Measurements from ENCODE around the gene MAP4K1.

MAP4K1 gene

GRCh38 chr19:38599722-38600121 is 18.0 kb downstream of the MAP4K1 start:
- TF ChIP-seq CTCF (IDR thresholded peaks at IDR 0.05; ENCODE audit: low read depth, low read length) = no peak
- no peak overlapping the region for H3K4me3 ChIP-seq (ENCODE audit: low read depth, low read length)

- H3K4me3 ChIP-seq (ENCODE audit: low read depth, low read length) = no peak overlapping the region
- no peak for TF ChIP-seq CTCF (IDR thresholded peaks at IDR 0.05; ENCODE audit: low read depth, low read length)
Measured at GRCh38 chr19:38597075-38597474, 20.7 kb downstream of the MAP4K1 start.

- H3K4me3 ChIP-seq (ENCODE audit: low read depth, low read length) = no peak overlapping the region
Measured at GRCh38 chr19:38596057-38596981, 21.4 kb downstream of the MAP4K1 start.

GRCh38 chr19:38592940-38593339 is 24.8 kb downstream of the MAP4K1 start:
- no peak for TF ChIP-seq CTCF (IDR thresholded peaks at IDR 0.05; ENCODE audit: low read depth, low read length)
- H3K4me3 ChIP-seq (ENCODE audit: low read depth, low read length) = no peak overlapping the region

More at GRCh38 chr19:38596057-38596981, 21.4 kb downstream of the MAP4K1 start:
- no peak for TF ChIP-seq CTCF (IDR thresholded peaks at IDR 0.05; ENCODE audit: low read depth, low read length)

GRCh38 chr19:38588041-38588440 is 29.7 kb downstream of the MAP4K1 start:
- no peak for TF ChIP-seq CTCF (IDR thresholded peaks at IDR 0.05; ENCODE audit: low read depth, low read length)
- H3K4me3 ChIP-seq (ENCODE audit: low read depth, low read length) = no peak overlapping the region

- TF ChIP-seq CTCF (IDR thresholded peaks at IDR 0.05; ENCODE audit: low read depth, low read length) = no peak
- no peak overlapping the region for H3K4me3 ChIP-seq (ENCODE audit: low read depth, low read length)
Measured at GRCh38 chr19:38587562-38587961, 30.2 kb downstream of the MAP4K1 start.

- H3K4me3 ChIP-seq (ENCODE audit: low read depth, low read length) = no peak overlapping the region
- TF ChIP-seq CTCF (IDR thresholded peaks at IDR 0.05; ENCODE audit: low read depth, low read length) = no peak
Measured at GRCh38 chr19:38583985-38584305, 33.8 kb downstream of the MAP4K1 start.

Measured in WI38 (cell line).